Activated CD4-positive, alpha-beta T cell treated with anti-CD3 and anti-CD28 coated beads, Interleukin-2, amount 50 U/mL, for 24 hours (primary cell): ENCODE results near the gene GGA3.

Source experiments
- DNase-seq, 2 donors: peaks; one replicate each; pipeline ENCODE4 v3.0.0-alpha.2; 2020; ENCODE audit warnings: low read depth in 1 of 2, low spot score in 1 of 2

GGA3 gene

GRCh38 chr17:75246404-75246803 lies 15.0 kb downstream of the GGA3 start:
- DNase-seq = no peak

GRCh38 chr17:75245011-75245410 lies 16.4 kb downstream of the GGA3 start:
- DNase-seq = no peak

DNA sequence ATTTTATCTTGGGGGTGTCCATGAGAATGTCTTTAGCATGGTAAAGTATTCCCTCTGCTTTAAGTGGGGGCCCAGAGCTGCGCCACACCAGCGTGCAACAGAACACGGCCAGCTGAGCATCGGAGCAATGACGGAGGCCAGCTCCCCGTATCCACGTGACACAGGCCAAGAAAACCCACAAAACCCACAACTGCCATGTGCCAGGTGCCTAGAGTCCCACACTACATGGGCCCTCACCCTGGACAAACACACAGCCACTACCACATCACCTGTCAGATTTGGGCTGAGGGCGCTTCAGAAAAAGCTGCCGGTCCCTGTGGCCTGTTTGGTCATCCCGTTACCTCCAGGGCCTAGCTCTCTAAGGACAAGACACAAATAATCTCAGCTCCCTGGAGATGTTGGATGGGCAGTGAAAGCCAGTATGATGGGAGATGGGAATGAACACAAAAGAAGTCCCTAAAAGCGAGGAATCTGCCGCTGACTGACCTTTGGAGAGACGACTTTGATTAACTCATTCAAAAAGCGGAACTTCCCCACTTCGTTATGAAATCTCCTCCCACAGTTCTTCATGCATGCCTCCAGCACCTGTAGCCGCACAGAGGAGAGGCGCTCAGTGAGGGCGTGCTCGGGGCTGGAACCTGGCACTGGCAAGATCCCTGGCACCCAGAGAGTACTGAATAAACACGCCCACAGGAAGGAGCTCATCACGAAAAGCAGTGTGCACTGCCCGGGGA lies 17.1 kb downstream of the GGA3 start:
- no peak for DNase-seq

DNA sequence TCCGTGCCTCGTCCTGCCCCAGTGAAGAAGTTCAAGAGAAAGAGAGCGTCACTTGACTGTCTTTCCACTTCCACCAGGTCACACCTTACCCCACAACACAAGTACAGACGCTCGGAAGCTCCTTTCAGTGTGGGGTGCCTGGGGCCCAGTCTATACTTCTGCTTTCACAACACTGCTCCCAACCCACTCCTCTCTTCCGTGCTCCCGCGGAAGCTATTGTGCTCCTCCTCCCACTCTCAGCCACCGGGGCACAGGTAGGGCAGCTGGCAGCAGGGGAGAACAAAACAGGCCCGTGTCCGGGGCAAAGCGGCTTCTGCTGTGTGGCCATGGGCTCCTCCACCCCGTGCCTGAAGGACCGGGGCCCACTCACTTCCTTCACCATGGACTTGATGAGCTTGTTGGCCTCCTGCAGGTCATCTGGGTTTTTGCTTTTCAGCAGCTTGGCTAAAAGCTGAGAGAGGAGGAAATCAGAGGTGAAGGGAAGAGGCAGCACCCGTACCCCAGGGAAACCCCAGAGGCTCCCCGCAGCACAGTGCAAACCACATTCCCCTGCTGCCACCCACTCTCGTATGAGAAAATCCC lies 18.9 kb downstream of the GGA3 start:
- no peak for DNase-seq

GRCh38 chr17:75241996-75242460 lies 19.4 kb downstream of the GGA3 start:
- no peak for DNase-seq

GRCh38 chr17:75241502-75241901 lies 19.9 kb downstream of the GGA3 start:
- no peak for DNase-seq

DNA sequence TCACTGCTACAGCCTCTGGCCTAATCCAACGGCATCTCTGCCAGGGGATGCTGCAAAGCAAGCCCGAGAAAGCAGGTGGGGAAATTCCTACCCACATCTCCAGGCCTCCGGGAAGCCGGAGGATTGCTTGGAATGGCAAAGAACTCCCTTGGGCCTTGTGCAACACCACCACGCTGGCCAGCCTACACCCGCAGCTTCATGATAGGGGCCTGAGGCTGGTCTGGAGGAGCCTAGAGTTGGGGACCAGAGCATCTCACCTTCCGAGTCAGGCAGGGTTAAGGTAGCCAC lies 20.3 kb downstream of the GGA3 start:
- DNase-seq = no peak

DNA sequence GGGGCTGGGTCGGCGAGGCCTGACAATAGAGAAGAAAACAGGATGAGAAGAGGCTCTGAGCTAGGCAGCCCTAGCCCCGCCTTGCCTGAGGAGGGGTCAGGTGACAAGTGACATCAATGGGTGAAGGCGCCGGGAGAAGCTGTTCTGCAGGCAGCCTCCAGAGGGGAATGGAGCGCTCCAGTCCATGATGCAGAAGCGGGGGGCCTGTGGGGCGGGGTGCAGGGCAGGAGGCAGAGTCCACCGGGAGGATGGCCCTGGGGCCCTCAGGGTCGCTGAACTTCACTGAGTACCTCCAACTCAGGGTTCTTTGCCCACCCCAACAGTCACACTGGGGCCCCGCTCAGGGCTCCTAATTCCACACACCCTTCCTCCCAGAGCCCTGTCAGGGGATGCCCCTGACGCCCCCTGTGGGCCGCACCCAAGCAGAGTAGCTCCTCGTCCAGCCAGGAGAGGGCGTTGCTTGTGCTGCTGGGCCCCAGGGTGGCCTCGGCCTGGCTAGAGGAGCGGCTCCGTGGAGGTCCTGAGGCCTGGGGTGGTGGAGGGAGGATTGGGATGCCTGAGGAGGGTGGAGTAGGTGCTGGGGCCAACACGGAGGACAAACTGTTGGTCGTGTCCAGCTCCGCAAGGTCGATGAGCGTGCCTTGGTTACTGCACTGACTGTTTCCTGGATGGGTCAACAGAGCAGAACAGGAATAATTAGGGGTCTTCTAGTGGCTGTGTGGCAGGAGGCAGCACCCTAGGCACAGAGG lies 20.8 kb downstream of the GGA3 start:
- DNase-seq = no peak

DNA sequence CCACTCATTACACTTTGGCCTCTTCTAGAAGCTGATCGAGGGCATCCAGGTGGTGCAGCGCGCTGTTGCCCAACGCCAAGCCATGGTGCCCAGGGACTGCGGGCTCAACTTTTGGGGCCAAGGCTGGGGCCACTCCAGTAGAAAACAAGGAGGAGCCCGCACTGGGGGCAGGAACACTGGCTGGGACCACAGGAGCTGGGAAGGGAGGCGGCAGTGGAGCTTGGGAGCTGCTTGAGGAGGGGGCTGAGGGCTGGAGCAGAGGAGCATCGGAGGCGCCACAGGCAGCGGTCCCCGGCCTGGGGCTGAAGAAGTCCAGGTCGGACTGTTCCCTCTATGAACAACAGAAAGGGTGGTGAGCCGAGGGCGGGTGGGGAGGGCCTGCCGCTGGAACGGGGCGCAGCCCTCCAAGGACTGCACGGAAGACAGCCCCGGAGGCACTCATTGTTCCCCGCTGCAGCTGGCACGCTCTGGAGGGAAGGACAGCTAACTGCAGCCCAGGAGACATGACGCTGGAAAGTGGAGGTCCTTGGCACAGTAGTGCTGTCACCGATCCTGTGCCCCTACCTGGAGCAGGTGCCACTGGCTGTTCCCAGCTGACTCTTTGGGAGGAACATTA lies 21.5 kb downstream of the GGA3 start:
- DNase-seq = no peak

DNA sequence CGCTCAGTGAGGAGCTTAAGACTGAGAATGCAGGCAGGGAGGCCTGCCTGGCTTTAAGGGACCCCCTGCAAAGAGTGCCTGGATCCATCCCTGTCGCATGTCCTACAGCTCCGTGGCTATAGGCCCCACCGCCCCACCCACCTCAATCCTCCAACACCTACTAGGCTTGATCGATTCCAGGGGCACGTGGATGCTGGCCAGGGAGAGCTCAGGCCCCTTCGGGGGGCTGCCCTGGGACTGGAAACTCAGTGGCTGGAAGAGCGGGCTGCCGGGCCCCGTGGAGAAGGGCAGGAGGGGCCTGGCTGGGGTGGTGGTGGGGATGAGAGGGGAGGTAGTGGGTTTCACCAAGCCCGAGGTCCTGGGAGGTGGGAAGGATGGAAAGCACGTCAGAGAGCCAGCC lies 22.2 kb downstream of the GGA3 start:
- no peak for DNase-seq

DNA sequence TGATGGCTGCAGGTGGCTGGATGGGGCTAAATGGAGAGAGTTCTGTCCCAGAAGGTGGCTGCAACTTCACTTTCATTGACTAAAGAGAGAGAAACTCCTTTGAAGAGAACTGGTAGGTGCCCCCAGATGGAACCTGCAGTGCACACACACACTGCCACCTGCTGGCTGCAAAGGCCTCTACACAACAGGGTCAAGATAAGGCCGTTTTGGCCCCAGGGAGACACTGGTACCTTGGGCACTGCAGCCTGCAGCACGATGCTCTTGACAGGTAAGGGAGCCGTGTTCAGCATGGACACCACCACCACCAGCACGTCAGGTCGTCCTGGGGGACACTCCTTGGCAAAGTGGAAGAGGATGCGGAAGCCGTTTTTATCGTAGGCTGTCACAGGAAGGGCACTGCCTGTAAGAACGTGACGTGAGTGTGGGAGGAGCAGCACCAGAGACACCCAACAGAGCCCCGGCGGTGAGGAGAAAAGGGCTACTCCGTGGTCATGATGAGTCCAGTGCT lies 22.7 kb downstream of the GGA3 start:
- DNase-seq = peak; percentile 41 to 53

DNA sequence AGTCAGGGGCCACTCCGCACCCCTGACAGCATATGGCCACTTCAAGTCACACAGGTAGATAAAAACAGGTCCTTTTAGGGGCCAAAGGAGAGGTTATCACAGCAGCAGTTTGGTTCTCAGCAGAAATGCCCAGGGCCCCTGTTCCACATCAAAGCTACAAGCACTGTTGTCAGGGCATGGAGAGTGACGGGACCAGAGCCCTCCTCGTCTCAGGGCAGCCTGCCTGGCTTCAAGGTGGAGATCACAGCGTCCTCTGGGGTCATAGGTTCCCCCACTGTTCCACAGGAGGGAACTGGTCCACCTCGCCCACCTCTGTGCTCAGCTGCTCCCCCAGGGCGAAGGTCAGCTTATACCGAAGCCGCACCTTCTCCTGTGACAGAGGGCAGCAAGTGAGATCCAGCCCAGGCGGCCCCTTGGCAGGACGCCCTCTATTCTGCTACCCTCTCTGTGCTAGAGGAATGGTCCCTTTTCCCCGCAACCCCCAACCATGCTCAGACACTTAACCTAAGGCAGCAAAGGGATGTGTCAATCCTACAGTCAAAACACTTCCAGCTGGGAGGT lies 23.3 kb downstream of the GGA3 start:
- DNase-seq = no peak

DNA sequence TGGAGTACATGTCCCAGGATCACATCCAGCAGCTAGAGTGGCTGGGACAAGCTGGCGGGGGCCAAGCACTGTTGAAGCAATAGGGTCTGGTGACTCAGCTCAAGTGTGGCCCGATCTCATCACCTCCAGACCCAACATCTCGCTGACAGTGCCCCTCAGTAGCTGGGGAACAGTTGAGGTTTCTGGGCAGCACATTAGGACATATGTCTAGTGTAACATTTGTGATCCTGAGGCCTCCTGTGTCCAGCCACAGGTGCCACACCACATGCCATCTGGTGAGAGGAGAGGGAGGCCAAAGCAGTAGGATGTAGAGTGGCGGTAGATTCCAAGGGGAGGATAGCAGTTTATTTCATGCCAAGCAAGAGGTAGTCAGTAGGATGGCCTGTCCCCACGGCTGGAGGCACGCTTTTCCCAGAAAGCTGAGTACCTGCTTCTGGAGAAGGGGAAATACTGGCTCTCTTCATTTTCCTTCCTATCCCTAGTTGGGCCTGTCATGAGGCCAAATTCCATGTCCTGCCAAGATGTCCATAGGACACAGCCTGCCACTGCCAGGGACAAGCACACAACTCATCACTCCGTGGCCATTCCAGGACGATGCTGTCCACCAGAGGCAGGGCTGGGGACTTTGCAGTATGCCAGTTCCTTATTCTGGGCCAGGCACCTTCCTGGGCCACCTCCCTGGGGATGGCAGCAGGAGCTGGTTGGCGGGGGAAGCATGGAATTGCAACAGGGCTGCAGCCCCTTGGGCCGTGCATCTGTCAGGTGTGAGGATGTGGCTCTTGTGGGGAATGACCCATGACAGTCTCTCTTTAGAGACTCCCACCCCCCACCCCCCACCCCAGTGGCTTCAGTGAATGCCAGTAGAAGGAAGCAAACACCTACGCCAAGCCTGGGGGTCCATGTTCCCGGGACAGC lies 24.0 kb downstream of the GGA3 start:
- no peak for DNase-seq

DNA sequence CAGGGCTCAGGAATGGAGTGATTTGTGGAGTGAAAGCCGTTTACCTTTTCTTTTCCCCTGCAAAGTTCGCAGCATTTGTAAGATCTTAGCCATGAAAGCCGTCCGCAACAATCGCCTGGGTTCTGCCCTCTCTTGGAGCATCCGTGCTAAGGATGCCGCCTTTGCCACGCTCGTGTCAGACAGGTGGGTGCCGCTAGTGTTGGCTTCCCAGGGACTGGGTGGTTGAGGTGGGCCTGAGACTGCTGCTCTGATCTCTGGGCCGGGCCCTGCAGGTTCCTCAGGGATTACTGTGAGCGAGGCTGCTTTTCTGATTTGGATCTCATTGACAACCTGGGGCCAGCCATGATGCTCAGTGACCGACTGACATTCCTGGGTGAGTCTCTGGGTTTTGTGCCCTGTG lies 28.6 kb downstream of the GGA3 start:
- DNase-seq = no peak

DNA sequence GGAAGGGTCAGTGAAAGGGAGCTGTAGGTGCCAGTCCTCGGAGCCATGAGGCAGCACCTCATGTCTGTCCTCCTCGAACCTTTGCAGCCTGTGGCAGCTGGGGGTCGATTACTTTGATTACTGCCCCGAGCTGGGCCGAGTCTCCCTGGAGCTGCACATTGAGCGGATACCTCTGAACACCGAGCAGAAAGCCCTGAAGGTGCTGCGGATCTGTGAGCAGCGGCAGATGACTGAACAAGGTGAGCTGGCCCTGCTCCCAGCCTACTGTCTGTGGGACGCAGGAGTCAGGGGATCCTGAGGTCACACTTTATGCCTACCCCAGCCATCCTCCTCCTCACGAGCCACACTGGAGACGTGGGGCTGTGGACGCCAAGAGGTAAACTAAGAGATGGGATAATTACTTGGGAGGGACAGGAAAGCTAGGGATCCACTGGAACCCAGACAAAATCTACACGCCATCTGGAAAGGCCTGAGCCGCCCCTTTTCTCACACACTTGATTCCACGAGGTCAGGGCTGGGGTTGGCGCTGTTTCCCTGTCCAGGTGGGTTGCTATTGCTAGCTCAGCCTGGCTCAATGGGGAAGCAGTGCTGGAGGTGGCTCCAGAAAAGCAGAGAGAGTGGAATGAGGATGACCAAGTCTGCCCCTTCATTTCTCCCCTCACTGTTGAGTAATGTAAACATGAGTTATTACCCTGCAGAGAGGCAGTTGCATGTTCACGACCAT lies 29.5 kb downstream of the GGA3 start:
- no peak for DNase-seq

GRCh38 chr17:75231071-75231470 lies 30.3 kb downstream of the GGA3 start:
- no peak for DNase-seq

DNA sequence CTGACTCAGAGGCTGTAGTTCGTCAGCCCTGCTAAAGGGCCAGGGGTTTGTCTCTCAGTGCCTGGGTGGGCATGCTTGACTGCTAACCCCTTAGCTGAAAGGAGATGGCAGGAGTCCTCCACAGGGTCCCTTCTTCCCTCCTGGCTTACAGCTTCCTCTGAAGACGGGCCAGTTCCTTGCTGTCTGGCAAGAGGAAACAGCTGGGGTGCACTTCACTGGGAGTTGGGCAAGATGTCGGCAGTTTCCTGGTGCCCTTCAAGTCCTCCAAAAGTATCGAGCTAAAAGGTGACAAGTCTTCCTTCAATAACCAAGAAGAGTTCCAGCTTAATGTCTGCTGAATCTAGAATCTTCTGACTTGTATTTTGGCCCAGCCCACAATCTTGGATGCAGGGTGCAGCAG lies 32.6 kb downstream of the GGA3 start:
- DNase-seq = no peak

- DNase-seq = no peak
Observed at GRCh38 chr17:75228305-75228704, 33.1 kb downstream of the GGA3 start.

DNA sequence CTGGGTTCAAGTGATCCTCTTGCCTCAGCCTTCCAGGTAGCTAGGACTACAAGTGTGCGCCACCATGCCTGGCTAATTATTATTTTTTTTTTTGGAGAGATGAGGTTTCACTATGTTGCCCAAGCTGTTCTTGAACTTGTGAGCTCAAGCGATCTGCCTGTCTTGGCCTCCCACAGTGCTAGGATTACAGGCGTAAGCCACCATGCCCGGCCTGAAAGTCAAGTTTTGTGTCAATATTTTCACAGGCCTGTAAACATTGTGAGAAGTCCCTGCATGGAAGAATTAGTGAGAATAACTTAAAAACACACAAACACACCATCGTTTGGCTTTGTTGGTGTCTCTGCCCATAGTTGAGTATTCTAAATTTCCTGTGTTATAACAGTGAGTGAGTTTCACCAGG lies 33.7 kb downstream of the GGA3 start:
- no peak for DNase-seq

DNA sequence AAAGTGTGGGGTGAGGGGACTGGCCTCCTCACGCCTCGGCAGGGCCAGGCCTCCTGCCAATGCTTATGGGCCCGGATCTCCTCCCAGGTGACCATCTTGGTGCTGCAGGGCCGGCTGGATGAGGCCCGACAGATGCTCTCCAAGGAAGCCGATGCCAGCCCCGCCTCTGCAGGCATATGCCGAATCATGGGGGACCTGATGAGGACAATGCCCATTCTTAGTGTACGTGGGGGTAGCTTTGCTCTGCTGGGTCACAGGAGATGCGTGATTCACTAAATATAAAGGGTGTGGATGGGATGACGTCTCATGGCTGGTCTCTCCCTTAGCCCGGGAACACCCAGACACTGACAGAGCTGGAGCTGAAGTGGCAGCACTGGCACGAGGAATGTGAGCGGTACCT lies 36.4 kb downstream of the GGA3 start:
- DNase-seq = no peak
